ENCODE results near the gene P3H4. TPM values are rescaled to one million over a fixed set of nuclear protein-coding genes. Genes with fewer than 3 reads are reported as not detected.

Gene P3H4
- total RNA-seq, 2 experiments from 2014 or later = 2.2 TPM; not detected in 1

- Histone ChIP-seq H3K4me3 (ENCODE audit: low read depth, low read length, poor library complexity, severe bottlenecking) (no peak overlapping the region), H3K9me3 (ENCODE audit: low read length) (no peaks in the 10 kb centered on the region), H3K79me2 (ENCODE audit: insufficient read depth, low read depth, low read length) (no peaks in the 10 kb centered on the region), H4K20me1 (ENCODE audit: insufficient read depth, low read length) (no peaks in the 10 kb centered on the region), H3K9me2 (ENCODE audit: insufficient read depth, low read length) (no peaks in the 10 kb centered on the region), H3K4me2 (ENCODE audit: low read length) (no peak overlapping the region), H3K27ac (ENCODE audit: low read depth, low read length, poor library complexity, severe bottlenecking) (no peak overlapping the region), H3K4me1 (ENCODE audit: insufficient read depth, low read length, poor library complexity, severe bottlenecking) (no peaks in the 10 kb centered on the region), H2AFZ (ENCODE audit: low read length) (no peak overlapping the region), H3K36me3 (ENCODE audit: insufficient read depth, low read length) (no peaks in the 10 kb centered on the region)
- BruUV-seq (replicated peaks) = no TSS peak
- intact Hi-C loops (cut with micrococcal nuclease; ENCODE audit: unreplicated experiment) = no loop called here
- no peak for DNase-seq (ENCODE audit: low spot score)
- TF ChIP-seq EZH2phosphoT487 (IDR thresholded peaks at IDR 0.05; ENCODE audit: borderline replicate concordance, low read depth, low read length) (no peak), CTCF (conservative IDR thresholded peaks at IDR 0.05; ENCODE audit: low read length) (no peak)
- ChIA-PET POLR2A (no interaction called here), CTCF (ENCODE audit: unreplicated experiment) (interaction anchor here (0.6 kb wide), 1 partner anchor 105 kb away, joined by 4 read pairs; no protein-coding TSS in a partner anchor)
Measured at GRCh38 chr17:41794540-41794975, 17.2 kb downstream of the P3H4 start.

DNA sequence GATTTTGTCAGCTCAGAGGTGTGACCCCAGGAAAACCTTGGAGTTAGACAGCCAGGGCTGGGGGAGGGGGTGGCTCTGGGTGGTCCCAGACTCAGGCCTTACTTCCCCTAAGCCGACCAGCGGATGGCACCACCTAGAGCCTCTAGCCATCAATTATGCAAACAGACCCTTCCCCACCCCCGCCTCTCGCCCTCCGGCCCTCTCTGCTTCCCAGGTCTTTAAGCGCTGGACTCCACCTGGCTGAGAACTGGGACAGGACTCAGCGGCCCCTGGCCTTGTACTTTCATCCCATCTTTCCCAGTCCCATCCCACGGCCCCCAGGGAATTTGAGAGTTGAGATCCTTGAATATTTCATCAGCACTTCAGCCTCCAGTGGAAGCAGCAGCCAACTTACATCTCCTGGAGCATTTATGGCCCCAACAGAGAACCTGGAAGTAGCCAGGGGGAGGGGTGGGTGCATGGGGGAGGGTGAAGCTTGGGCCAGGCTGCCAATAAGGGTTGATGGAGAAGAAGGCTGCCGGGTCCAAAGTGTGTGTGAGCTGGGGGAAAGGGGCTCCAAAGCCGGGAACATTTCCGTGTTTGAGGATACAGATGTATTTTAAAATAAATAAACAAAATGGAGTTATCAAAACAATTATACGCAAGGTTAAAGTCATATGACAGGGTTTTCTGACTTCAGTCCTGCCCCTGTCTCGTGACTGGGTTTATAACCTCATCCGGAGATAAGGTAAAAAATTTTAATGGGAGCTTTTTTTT is 17.8 kb downstream of the P3H4 start:
- H3K36me3 ChIP-seq (ENCODE audit: insufficient read depth, low read length) = no peaks in the 10 kb centered on the region
- H3K79me2 ChIP-seq (ENCODE audit: insufficient read depth, low read depth, low read length) = no peaks in the 10 kb centered on the region
- BruUV-seq (replicated peaks) = no TSS peak
- no peaks in the 10 kb centered on the region for H3K9me2 ChIP-seq (ENCODE audit: insufficient read depth, low read length)
- H3K27ac ChIP-seq (ENCODE audit: low read depth, low read length, poor library complexity, severe bottlenecking) = no peak overlapping the region
- no peaks in the 10 kb centered on the region for H3K9me3 ChIP-seq (ENCODE audit: low read length)
- no peak overlapping the region for H3K4me2 ChIP-seq (ENCODE audit: low read length)
- no peaks in the 10 kb centered on the region for H3K4me1 ChIP-seq (ENCODE audit: insufficient read depth, low read length, poor library complexity, severe bottlenecking)
- POLR2A ChIA-PET = no interaction called here
- no peak overlapping the region for H2AFZ ChIP-seq (ENCODE audit: low read length)
- H3K4me3 ChIP-seq (ENCODE audit: low read depth, low read length, poor library complexity, severe bottlenecking) = no peak overlapping the region
- no peaks in the 10 kb centered on the region for H4K20me1 ChIP-seq (ENCODE audit: insufficient read depth, low read length)
- TF ChIP-seq EZH2phosphoT487 (IDR thresholded peaks at IDR 0.05; ENCODE audit: borderline replicate concordance, low read depth, low read length) = no peak
- TF ChIP-seq CTCF (conservative IDR thresholded peaks at IDR 0.05; ENCODE audit: low read length) = no peak
- CTCF ChIA-PET (ENCODE audit: unreplicated experiment) = interaction anchor here (0.6 kb wide), 1 partner anchor 104 kb away, joined by 4 read pairs; no protein-coding TSS in a partner anchor
- intact Hi-C loops (cut with micrococcal nuclease; ENCODE audit: unreplicated experiment) = no loop called here
- no peak for DNase-seq (ENCODE audit: low spot score)

Data from OCI-LY7 (cell line).